Tibial artery (tissue), 4 donors: ENCODE data around the gene RNF213.

ENCODE experiments used
- DNase-seq, 2 donors: peaks; one replicate each; pipeline ENCODE4 v3.0.0-alpha.2; 2019
- H3K27ac ChIP-seq, 2 donors: fragments of 200-600 bp; sonication (generic) in 1 of 2; 1 replicate in 1 of 2; 2 replicates in 1 of 2; pipeline ENCODE4 v1.5.1; 2018 to 2019; ENCODE audit warnings: mild to moderate bottlenecking in 1 of 2
- H3K27me3 ChIP-seq, 2 donors: fragments of 200-600 bp; sonication (generic) in 1 of 2; one replicate each; pipeline versions ENCODE4 v1.5.1 to v1.6.0; 2016 to 2019
- H3K36me3 ChIP-seq, 3 donors: fragments of 200-600 bp; sonication (generic) in 2 of 3; one replicate each; pipeline ENCODE4 v1.5.1; 2016 to 2019; ENCODE audit warnings: mild to moderate bottlenecking in 2 of 3
- H3K4me1 ChIP-seq, 4 donors: fragments of 200-600 bp; sonication (generic) in 2 of 4; 1 replicate in 3 of 4; 2 replicates in 1 of 4; pipeline ENCODE4 v1.5.1; 2016 to 2019
- H3K4me3 ChIP-seq, 2 donors: fragments of 200-600 bp; sonication (generic) in 1 of 2; 1 replicate in 1 of 2; 2 replicates in 1 of 2; pipeline ENCODE4 v1.5.1; 2018 to 2019; ENCODE audit warnings: mild to moderate bottlenecking in 2 of 2
- H3K9me3 ChIP-seq, 3 donors: fragments of 200-600 bp; sonication (generic) in 1 of 3; one replicate each; pipeline ENCODE4 v1.5.1; 2016 to 2019
- CTCF ChIP-seq, 2 experiments: fragments of 200-600 bp in 1 of 2; fragments of 450-650 bp in 1 of 2; IDR thresholded peaks; one replicate each; pipeline ENCODE4 v1.5.1; 2017 to 2019; ENCODE audit warnings: antibody characterized with exemption in 2 of 2, mild to moderate bottlenecking in 1 of 2, moderate library complexity in 1 of 2
- intact Hi-C: fragments of 100-400 bp; cut with DNase I; formaldehyde crosslinking; loops from one replicate; pipeline ENCODE4 v1.15.0; 2023; ENCODE audit warnings: low total_unique reads

Gene RNF213

GRCh38 chr17:80426671-80427326 is 166.1 kb downstream of the RNF213 start:
- Histone ChIP-seq H3K4me1 (peaks cover 0 to 14% (median 4%) of the 10 kb centered on the region in 4 donors), H3K27me3 (no peaks in the 10 kb centered on the region), H3K4me3 (no peak overlapping the region), H3K36me3 (peaks cover 0 to 47% (median 22%) of the 10 kb centered on the region in 3 donors), H3K27ac (no peak overlapping the region), H3K9me3 (no peaks in the 10 kb centered on the region)
- peak; percentile 61 to 77 for DNase-seq
- intact Hi-C loops, result loop anchor here (2.0 to 10.0 kb wide), 2 partner anchors 554 to 678 kb away; no protein-coding TSS in a partner anchor
- TF ChIP-seq CTCF (IDR thresholded peaks at IDR 0.05), result peak; percentile 97 to 98

GRCh38 chr17:80427366-80428282 is 167.0 kb downstream of the RNF213 start:
- H3K27ac ChIP-seq, result no peak overlapping the region
- intact Hi-C loops, result loop anchor here (2.0 to 10.0 kb wide), 2 partner anchors 553 to 677 kb away; no protein-coding TSS in a partner anchor
- no peak for TF ChIP-seq CTCF (IDR thresholded peaks at IDR 0.05)
- H3K4me1 ChIP-seq, result peaks cover 0 to 14% (median 4%) of the 10 kb centered on the region in 4 donors
- no peaks in the 10 kb centered on the region for H3K27me3 ChIP-seq
- no peak overlapping the region for H3K4me3 ChIP-seq
- H3K36me3 ChIP-seq, result peaks cover 0 to 49% (median 22%) of the 10 kb centered on the region in 3 donors
- DNase-seq, result peak in 1 of 2 donors; percentile 58
- H3K9me3 ChIP-seq, result no peaks in the 10 kb centered on the region

GRCh38 chr17:80428363-80428762 is 167.7 kb downstream of the RNF213 start:
- Histone ChIP-seq H3K9me3 (no peaks in the 10 kb centered on the region), H3K4me3 (no peak overlapping the region), H3K36me3 (peaks cover 0 to 55% (median 22%) of the 10 kb centered on the region in 3 donors), H3K4me1 (peaks cover 0 to 9% (median 4%) of the 10 kb centered on the region in 4 donors), H3K27ac (no peak overlapping the region), H3K27me3 (no peaks in the 10 kb centered on the region)
- no peak for TF ChIP-seq CTCF (IDR thresholded peaks at IDR 0.05)
- intact Hi-C loops, result loop anchor here (10.0 kb wide), 1 partner anchor 676 kb away; no protein-coding TSS in a partner anchor
- peak in 1 of 2 donors; percentile 48 for DNase-seq

GRCh38 chr17:80428796-80429195 is 168.1 kb downstream of the RNF213 start:
- H3K27ac ChIP-seq, result no peak overlapping the region
- H3K4me1 ChIP-seq, result peaks cover 0 to 8% (median 3%) of the 10 kb centered on the region in 4 donors
- DNase-seq, result peak in 1 of 2 donors; percentile 24
- no peaks in the 10 kb centered on the region for H3K9me3 ChIP-seq
- intact Hi-C loops, result loop anchor here (10.0 kb wide), 1 partner anchor 676 kb away; no protein-coding TSS in a partner anchor
- H3K27me3 ChIP-seq, result no peaks in the 10 kb centered on the region
- no peak for TF ChIP-seq CTCF (IDR thresholded peaks at IDR 0.05)
- H3K36me3 ChIP-seq, result peaks cover 0 to 55% (median 22%) of the 10 kb centered on the region in 3 donors
- no peak overlapping the region for H3K4me3 ChIP-seq
